NB4 (cell line): ENCODE data around the gene ADAMTS2.

Experiments used
- CTCF ChIP-seq: IDR thresholded peaks from one replicate; pipeline ENCODE4 v1.5.1; 2012; ENCODE audit warnings: low read depth, low read length
- MYC ChIP-seq: IDR thresholded peaks from 2 replicates; pipeline ENCODE4 v1.6.1; 2011; ENCODE audit warnings: low read depth, low read length
- POLR2A ChIP-seq: IDR thresholded peaks from 2 replicates; pipeline ENCODE4 v1.6.1; 2011; ENCODE audit warnings: mild to moderate bottlenecking; ENCODE audit not compliant: insufficient read length; ENCODE audit errors: extremely low read depth

- TF ChIP-seq CTCF (no peak), POLR2A (no peak), MYC (no peak)
These were observed 74.5 kb downstream of the ADAMTS2 start for GRCh38 chr5:179270581-179271427.
